HG03103 (cell line): ENCODE data around the gene CAMSAP1.
"Not testable (repeated sequence)": the region's sequence is repeated elsewhere in the genome, so short reads cannot be mapped to it uniquely, and the experiment has no call there.

ENCODE experiments used
- ATAC-seq: cut with Tn5 transposase; IDR thresholded peaks from one replicate; pipeline ENCODE4 v1.9.1; 2021; ENCODE audit warnings: low read depth; ENCODE audit not compliant: unreplicated experiment

The CAMSAP1 gene

GRCh38 chr9:135921749-135922310, 14.5 kb upstream of the CAMSAP1 start:
- ATAC-seq: no peak

- ATAC-seq: no peak
These were observed 13.7 kb upstream of the CAMSAP1 start for GRCh38 chr9:135920973-135921585.

- no peak for ATAC-seq
These were observed 13.0 kb upstream of the CAMSAP1 start for GRCh38 chr9:135920256-135920930.

- ATAC-seq: no peak
These were observed 12.1 kb upstream of the CAMSAP1 start for GRCh38 chr9:135919318-135919890.

- ATAC-seq: not testable (repeated sequence)
These were observed 8.9 kb upstream of the CAMSAP1 start for GRCh38 chr9:135916227-135916626.

GRCh38 chr9:135914921-135915320, 7.6 kb upstream of the CAMSAP1 start:
- ATAC-seq: no peak

- ATAC-seq: not testable (repeated sequence)
These were observed 3.9 kb upstream of the CAMSAP1 start for GRCh38 chr9:135911233-135911632.

GRCh38 chr9:135910757-135911156, 3.4 kb upstream of the CAMSAP1 start:
- no peak for ATAC-seq

GRCh38 chr9:135910216-135910615, 2.9 kb upstream of the CAMSAP1 start:
- no peak for ATAC-seq

GRCh38 chr9:135909371-135909770, 2.0 kb upstream of the CAMSAP1 start:
- ATAC-seq: no peak

- ATAC-seq: no peak
These were observed 1.4 kb upstream of the CAMSAP1 start for GRCh38 chr9:135908754-135909204.

- ATAC-seq: peak; percentile 7
These were observed 877 bp upstream of the CAMSAP1 start for GRCh38 chr9:135908093-135908753.

- ATAC-seq: peak; percentile 13
These were observed 328 bp downstream of the CAMSAP1 start for GRCh38 chr9:135907006-135907430.

GRCh38 chr9:135906291-135907005, 898 bp downstream of the CAMSAP1 start:
- no peak for ATAC-seq

GRCh38 chr9:135905380-135906258, 1.7 kb downstream of the CAMSAP1 start:
- no peak for ATAC-seq

- ATAC-seq: no peak
These were observed 3.4 kb downstream of the CAMSAP1 start for GRCh38 chr9:135903786-135904520.

GRCh38 chr9:135903358-135903656, 4.0 kb downstream of the CAMSAP1 start:
- no peak for ATAC-seq

GRCh38 chr9:135902655-135903357, 4.5 kb downstream of the CAMSAP1 start:
- no peak for ATAC-seq
